H9 (cell line): ENCODE measurements around the gene ALG12. TPM values are rescaled to one million over a fixed set of nuclear protein-coding genes. Genes with fewer than 3 reads are reported as not detected.
A peak's percentile ranks its signal among the peaks of the same experiment; 100 is the strongest.

Experiments used
- DNase-seq: peaks from one replicate; pipeline ENCODE4 v3.0.0-alpha.2; 2017
- H2AFZ ChIP-seq: one replicate; pipeline ENCODE4 v1.6.1; 2013; ENCODE audit warnings: mild to moderate bottlenecking, low read length, control low read depth, moderate library complexity
- H2AK5ac ChIP-seq: 2 replicates; pipeline ENCODE4 v1.6.1; 2013; ENCODE audit warnings: low read length, control low read depth, mixed read lengths; ENCODE audit not compliant: insufficient read length
- H2BK120ac ChIP-seq: one replicate; pipeline ENCODE4 v1.6.1; 2013; ENCODE audit warnings: low read depth, mild to moderate bottlenecking, low read length, control low read depth, inconsistent platforms; ENCODE audit not compliant: poor library complexity, severe bottlenecking
- H2BK12ac ChIP-seq: 2 replicates; pipeline ENCODE4 v1.6.1; 2013; ENCODE audit warnings: low read length, control low read depth, mixed read lengths, low read depth; ENCODE audit not compliant: insufficient read length
- H2BK15ac ChIP-seq: 2 replicates; pipeline ENCODE4 v1.6.1; 2013; ENCODE audit warnings: low read depth, low read length, control low read depth
- H2BK20ac ChIP-seq: one replicate; pipeline ENCODE4 v1.6.1; 2013; ENCODE audit warnings: low read depth, mild to moderate bottlenecking, low read length, control low read depth, inconsistent platforms; ENCODE audit not compliant: poor library complexity, severe bottlenecking
- H2BK5ac ChIP-seq: 2 replicates; pipeline ENCODE4 v1.6.1; 2013; ENCODE audit warnings: low read length, control low read depth, mixed read lengths; ENCODE audit not compliant: insufficient read length
- H3K14ac ChIP-seq: 2 replicates; pipeline ENCODE4 v1.6.1; 2013; ENCODE audit warnings: low read length, control low read depth; ENCODE audit not compliant: insufficient read depth
- H3K18ac ChIP-seq: 2 replicates; pipeline ENCODE4 v1.6.1; 2013; ENCODE audit warnings: low read depth, mild to moderate bottlenecking, mixed read lengths, low read length, control low read depth; ENCODE audit not compliant: insufficient read length
- H3K23ac ChIP-seq: 2 replicates; pipeline ENCODE4 v1.6.1; 2013; ENCODE audit warnings: low read length, control low read depth, mixed read lengths, low read depth; ENCODE audit not compliant: insufficient read length
- H3K23me2 ChIP-seq: 2 replicates; pipeline ENCODE4 v1.6.1; 2013; ENCODE audit warnings: low read depth, mild to moderate bottlenecking, mixed read lengths, low read length, control low read depth; ENCODE audit not compliant: insufficient read length, poor library complexity, severe bottlenecking
- H3K27ac ChIP-seq: 2 replicates; pipeline ENCODE4 v1.5.1; 2013; ENCODE audit warnings: low read length, control low read depth, mixed read lengths, low read depth; ENCODE audit not compliant: insufficient read length
- H3K27me3 ChIP-seq: 2 replicates; pipeline ENCODE4 v1.6.1; 2013; ENCODE audit warnings: low read length, control low read depth, inconsistent platforms; ENCODE audit not compliant: insufficient read depth
- H3K4ac ChIP-seq: 2 replicates; pipeline ENCODE4 v1.6.1; 2013; ENCODE audit warnings: low read depth, mild to moderate bottlenecking, control low read depth, inconsistent platforms, low read length, moderate library complexity
- H3K4me1 ChIP-seq: 2 replicates; pipeline ENCODE4 v1.6.1; 2013; ENCODE audit warnings: low read length, control low read depth, inconsistent platforms; ENCODE audit not compliant: insufficient read depth
- H3K4me2 ChIP-seq: 2 replicates; pipeline ENCODE4 v1.6.1; 2013; ENCODE audit warnings: low read length, control low read depth, mixed read lengths; ENCODE audit not compliant: insufficient read length, insufficient read depth
- H3K56ac ChIP-seq: 2 replicates; pipeline ENCODE4 v1.6.1; 2013; ENCODE audit warnings: low read depth, mild to moderate bottlenecking, mixed read lengths, low read length, control low read depth; ENCODE audit not compliant: insufficient read length
- H3K79me1 ChIP-seq: 2 replicates; pipeline ENCODE4 v1.6.1; 2013; ENCODE audit warnings: low read depth, mild to moderate bottlenecking, moderate library complexity, low read length, control low read depth, inconsistent platforms; ENCODE audit not compliant: insufficient read depth, poor library complexity, severe bottlenecking
- H3K79me2 ChIP-seq: 2 replicates; pipeline ENCODE4 v1.6.1; 2013; ENCODE audit warnings: low read length, control low read depth, inconsistent platforms; ENCODE audit not compliant: insufficient read depth
- H3K9ac ChIP-seq: 2 replicates; pipeline ENCODE4 v1.6.1; 2013; ENCODE audit warnings: low read length, control low read depth, mixed read lengths; ENCODE audit not compliant: insufficient read length; ENCODE audit errors: extremely low read depth
- H3K9me3 ChIP-seq: one replicate; pipeline ENCODE4 v1.6.1; 2013; ENCODE audit warnings: low read depth, low read length, inconsistent platforms; ENCODE audit not compliant: control insufficient read depth
- H3T11ph ChIP-seq: one replicate; pipeline ENCODE4 v1.6.1; 2013; ENCODE audit warnings: mild to moderate bottlenecking, low read length, control low read depth, inconsistent platforms
- H4K20me1 ChIP-seq: one replicate; pipeline ENCODE4 v1.6.1; 2013; ENCODE audit not compliant: control insufficient read depth, insufficient read length, insufficient read depth
- H4K5ac ChIP-seq: 2 replicates; pipeline ENCODE4 v1.6.1; 2013; ENCODE audit warnings: low read depth, mild to moderate bottlenecking, mixed read lengths, low read length, control low read depth; ENCODE audit not compliant: insufficient read length
- H4K8ac ChIP-seq: replicated peaks from 2 replicates; pipeline ENCODE4 v1.6.1; 2013; ENCODE audit warnings: low read length, control low read depth, mixed read lengths, low read depth; ENCODE audit not compliant: insufficient read length
- H4K91ac ChIP-seq: 2 replicates; pipeline ENCODE4 v1.6.1; 2013; ENCODE audit warnings: low read depth, mild to moderate bottlenecking, moderate library complexity, mixed read lengths, low read length, control low read depth; ENCODE audit not compliant: insufficient read length
- H3K27ac Mint-ChIP-seq, 3 experiments: 2 replicates in 2 of 3; 3 replicates in 1 of 3; pipeline ENCODE4 v1.8.0; 2020 to 2021; ENCODE audit warnings: mixed read lengths in 3 of 3, mild to moderate bottlenecking in 1 of 3, moderate library complexity in 1 of 3
- H3K27me3 Mint-ChIP-seq: 2 replicates; pipeline ENCODE4 v1.8.0; 2021; ENCODE audit warnings: low read depth, mild to moderate bottlenecking, moderate library complexity, mixed read lengths
- H3K36me3 Mint-ChIP-seq, 3 experiments: 2 replicates in 2 of 3; 3 replicates in 1 of 3; pipeline ENCODE4 v1.8.0; 2020 to 2021; ENCODE audit warnings: low read depth in 3 of 3, mixed read lengths in 3 of 3; ENCODE audit not compliant: insufficient read depth in 1 of 3
- H3K4me1 Mint-ChIP-seq, 2 experiments: 2 replicates each; pipeline ENCODE4 v1.8.0; 2020; ENCODE audit warnings: mixed read lengths in 2 of 2
- H3K4me3 Mint-ChIP-seq, 2 experiments: 2 replicates in 1 of 2; 3 replicates in 1 of 2; pipeline ENCODE4 v1.8.0; 2020 to 2021; ENCODE audit warnings: mild to moderate bottlenecking in 2 of 2, mixed read lengths in 2 of 2, moderate library complexity in 1 of 2
- H3K9me3 Mint-ChIP-seq, 2 experiments: 2 replicates in 1 of 2; 3 replicates in 1 of 2; pipeline ENCODE4 v1.8.0; 2020; ENCODE audit warnings: mild to moderate bottlenecking in 2 of 2, mixed read lengths in 2 of 2, moderate library complexity in 1 of 2
- CTCF ChIP-seq: fragments of 200-600 bp; sonication (generic); conservative IDR thresholded peaks from 3 replicates; pipeline ENCODE4 v1.8.0; 2021; ENCODE audit warnings: antibody characterized with exemption, mild to moderate bottlenecking
- WGBS: extraction: QIAGEN DNeasy Blood & Tissue Kit; methylation state at CpG from one replicate; pipeline ENCODE4 v1.1.7; 2013; ENCODE audit warnings: missing lambda C conversion rate, low lambda C conversion rate, mixed read lengths; ENCODE audit not compliant: insufficient read length; ENCODE audit errors: extremely low coverage; 5-methylcytosine and 5-hydroxymethylcytosine counted together
- total RNA-seq: library from RNA; stranded (reverse); gene quantifications from 2 replicates; pipeline ENCODE4 v1.2.1, GENCODE V29; 2021

The ALG12 gene
- total RNA-seq, 1 experiment from 2014 or later, result 19.2 TPM

- Mint-ChIP-seq H3K27me3 (no peaks in the 10 kb centered on the region), H3K4me3 (no peak overlapping the region), H3K4me1 (peaks cover 11 to 13% of the 10 kb centered on the region in 2 experiments), H3K27ac (peak overlapping the region in 1 of 3 experiments; percentile 60; a peak in 1 of 7 replicates), H3K36me3 (peaks cover 48 to 52% (median 52%) of the 10 kb centered on the region in 3 experiments), H3K9me3 (peaks cover 45 to 51% of the 10 kb centered on the region in 2 experiments)
- Histone ChIP-seq H4K91ac (no peak overlapping the region), H3K79me2 (peaks cover 29% of the 10 kb centered on the region; the same call in 1 of the 2 replicates), H3K18ac (no peak overlapping the region), H3K27ac (no peak overlapping the region), H3K79me1 (peaks cover 12% of the 10 kb centered on the region), H3T11ph (no peak overlapping the region), H2BK120ac (no peak overlapping the region), H4K20me1 (no peaks in the 10 kb centered on the region), H3K9me3 (peaks cover 4% of the 10 kb centered on the region), H2AFZ (no peak overlapping the region), H3K9ac (no peak overlapping the region), H4K5ac (no peak overlapping the region), H3K56ac (no peak overlapping the region), H2BK15ac (no peak overlapping the region), H2BK20ac (no peak overlapping the region), H4K8ac (no peak overlapping the region), H2BK12ac (no peak overlapping the region), H3K23me2 (no peaks in the 10 kb centered on the region), H3K4me2 (no peak overlapping the region), H3K23ac (no peak overlapping the region), H2BK5ac (no peak overlapping the region), H3K4me1 (no peaks in the 10 kb centered on the region), H2AK5ac (no peak overlapping the region), H3K4ac (no peak overlapping the region), H3K14ac (no peak overlapping the region), H3K27me3 (no peaks in the 10 kb centered on the region)
- no CpG with 5 or more reads among the region's 8 CpGs for WGBS
- DNase-seq, result no peak
- TF ChIP-seq CTCF, result no peak
Observed at GRCh38 chr22:49866646-49867045, 51.6 kb downstream of the ALG12 start.
